HepG2 (cell line): ENCODE data around the gene CYP4A22. TPM values are rescaled to one million over a fixed set of nuclear protein-coding genes. Genes with fewer than 3 reads are reported as not detected.

Experiments used
- ATAC-seq: fragments of 200-7000 bp; cut with Tn5 transposase; 3 replicates; pipeline ENCODE4 v1.9.1; 2020; ENCODE audit warnings: mild to moderate bottlenecking, moderate library complexity
- BruUV-seq: library from RNA; stranded (reverse); fragments of 400-500 nt; replicated peaks from 2 replicates; lab custom pipeline; 2021; lab: Mats Ljungman, UMichigan
- CTCF ChIA-PET: fragments of 300-600 bp; formaldehyde crosslinking; extraction: SDS; loops from one replicate; lab custom pipeline; 2021; ENCODE audit warnings: low total read pairs, inconsistent platforms, low intra/inter-chr PET ratio; lab: Yijun Ruan, JAX
- POLR2A ChIA-PET: fragments of 350-600 bp; sonication (Branson Sonifier 250); formaldehyde crosslinking; loops from one replicate; lab custom pipeline; 2020; ENCODE audit warnings: antibody characterized with exemption, inconsistent platforms; lab: Yijun Ruan, JAX
- DNase-seq: peaks from one replicate; pipeline ENCODE4 v3.0.0-alpha.2; 2015; ENCODE audit warnings: low spot score
- FAIRE-seq: peaks from 3 replicates; lab custom pipeline; 2011; peaks lifted over from hg19 to GRCh38; lab: Jason Lieb, UNC
- H2AFZ ChIP-seq: one replicate; pipeline ENCODE4 v1.6.1; 2011; ENCODE audit warnings: low read length, inconsistent platforms
- H3K27ac ChIP-seq: fragments of 300-600 bp; 3 replicates; pipeline ENCODE4 v1.8.0; 2011; ENCODE audit warnings: mixed run types, mild to moderate bottlenecking, mixed read lengths, low read length, inconsistent platforms; ENCODE audit not compliant: insufficient read depth; ENCODE audit errors: extremely low read length
- H3K27me3 ChIP-seq, 2 experiments: fragments of 200-600 bp in 1 of 2; 2 replicates in 1 of 2; 3 replicates in 1 of 2; pipeline versions ENCODE4 v1.6.0 to v1.8.0; 2011; ENCODE audit warnings: low read length in 2 of 2, mild to moderate bottlenecking in 2 of 2, moderate library complexity in 2 of 2, inconsistent platforms in 1 of 2; ENCODE audit not compliant: insufficient read depth in 2 of 2, control insufficient read depth in 1 of 2
- H3K36me3 ChIP-seq, 2 experiments: fragments of 200-600 bp in 1 of 2; replicated peaks in 1 of 2; 2 replicates in 1 of 2; 3 replicates in 1 of 2; pipeline versions ENCODE4 v1.5.1 to v1.8.0; 2011; ENCODE audit warnings: low read length in 2 of 2, inconsistent platforms in 1 of 2; ENCODE audit not compliant: insufficient read depth in 2 of 2, control insufficient read depth in 1 of 2
- H3K4me1 ChIP-seq: 2 replicates; pipeline ENCODE4 v1.5.1; 2012; ENCODE audit warnings: low read length, inconsistent platforms; ENCODE audit not compliant: insufficient read depth
- H3K4me2 ChIP-seq: 2 replicates; pipeline ENCODE4 v1.6.0; 2011; ENCODE audit warnings: low read depth, low read length, inconsistent platforms
- H3K4me3 ChIP-seq, 3 experiments: fragments of 200-600 bp in 1 of 3; sonication (generic), shearing (Covaris generic) in 1 of 3; replicated peaks in 1 of 3; 2 replicates each; pipeline ENCODE4 v1.5.1; 2011 to 2016; ENCODE audit warnings: low read length in 3 of 3, inconsistent platforms in 2 of 3, low read depth in 2 of 3, mild to moderate bottlenecking in 2 of 3, control low read depth in 1 of 3, mixed read lengths in 1 of 3; ENCODE audit not compliant: insufficient read depth in 1 of 3
- H3K79me2 ChIP-seq: one replicate; pipeline ENCODE4 v1.6.1; 2011; ENCODE audit warnings: low read length, inconsistent platforms; ENCODE audit not compliant: insufficient read depth
- H3K9ac ChIP-seq: 2 replicates; pipeline ENCODE4 v1.6.0; 2011; ENCODE audit warnings: mild to moderate bottlenecking, low read depth, low read length, inconsistent platforms; ENCODE audit not compliant: insufficient read depth
- H3K9me3 ChIP-seq: 2 replicates; pipeline ENCODE4 v1.5.1; 2012; ENCODE audit warnings: mild to moderate bottlenecking, low read length
- H4K20me1 ChIP-seq: 2 replicates; pipeline ENCODE4 v1.6.0; 2011; ENCODE audit warnings: inconsistent platforms, mild to moderate bottlenecking, low read length, moderate library complexity; ENCODE audit not compliant: insufficient read depth
- ARNTL ChIP-seq: sonication (generic); formaldehyde crosslinking; IDR thresholded peaks from 2 replicates; pipeline ENCODE4 v1.4.0; 2020; ENCODE audit warnings: mild to moderate bottlenecking, missing genetic modification reagents
- HHEX ChIP-seq: IDR thresholded peaks from 2 replicates; pipeline ENCODE4 v1.6.1; 2016; ENCODE audit warnings: control low read depth
- JUND ChIP-seq: sonication (generic); formaldehyde crosslinking; IDR thresholded peaks from 2 replicates; pipeline ENCODE4 v1.8.0; 2022; ENCODE audit warnings: mild to moderate bottlenecking, missing genetic modification reagents
- KDM5A ChIP-seq: fragments of 200-600 bp; sonication (generic); IDR thresholded peaks from 2 replicates; pipeline ENCODE4 v1.7.0; 2018; ENCODE audit warnings: antibody characterized with exemption, mild to moderate bottlenecking, low read length, borderline replicate concordance
- LRRFIP1 ChIP-seq: sonication (generic); formaldehyde crosslinking; conservative IDR thresholded peaks from 2 replicates; pipeline ENCODE4 v1.4.0; 2020; ENCODE audit warnings: missing genetic modification reagents
- PHB2 ChIP-seq: fragments of 450-650 bp; IDR thresholded peaks from 2 replicates; pipeline ENCODE4 v1.6.1; 2018; ENCODE audit not compliant: partially characterized antibody
- STAG1 ChIP-seq: sonication (generic); formaldehyde crosslinking; IDR thresholded peaks from 2 replicates; pipeline ENCODE4 v1.4.0; 2020; ENCODE audit warnings: missing genetic modification reagents
- XRCC5 ChIP-seq: fragments of 200-400 bp; formaldehyde crosslinking; optimal IDR thresholded peaks from 2 replicates; pipeline ENCODE3; 2017; ENCODE audit warnings: mild to moderate bottlenecking, low read length
- ZNF142 ChIP-seq: sonication (generic); formaldehyde crosslinking; IDR thresholded peaks from 2 replicates; pipeline ENCODE4 v1.4.0; 2020; ENCODE audit warnings: missing genetic modification reagents
- ZNF260 ChIP-seq: sonication (generic); formaldehyde crosslinking; IDR thresholded peaks from 2 replicates; pipeline ENCODE4 v1.4.0; 2020; ENCODE audit warnings: missing genetic modification reagents, low read depth, mild to moderate bottlenecking, borderline replicate concordance
- ZNF644 ChIP-seq: IDR thresholded peaks from 2 replicates; pipeline ENCODE4 v1.6.1; 2016; ENCODE audit warnings: low read depth
- ZSCAN21 ChIP-seq: sonication (generic); formaldehyde crosslinking; IDR thresholded peaks from 2 replicates; pipeline ENCODE4 v1.8.0; 2022; ENCODE audit warnings: mild to moderate bottlenecking, missing genetic modification reagents, moderate library complexity, borderline replicate concordance
- WGBS: methylation state at CpG from one replicate; pipeline ENCODE4 v1.1.6; 2017; ENCODE audit warnings: low lambda C conversion rate; 5-methylcytosine and 5-hydroxymethylcytosine counted together
- in situ Hi-C: cut with HindIII; loops from 2 replicates; pipeline ENCODE4 v1.10.0; 2017; ENCODE audit warnings: low pct_unique_long_range_greater_than_20kb; ENCODE audit not compliant: extremely low pct_ligation_motif_present
- intact Hi-C: fragments of 100-400 bp; cut with micrococcal nuclease; formaldehyde crosslinking; loops from one replicate; pipeline ENCODE4 v1.10.0; 2022; ENCODE audit not compliant: unreplicated experiment
- polyA plus RNA-seq, 8 experiments: library from polyadenylated mRNA; depleted of rRNA in 3 of 8; stranded (reverse) in 7 of 8; unstranded in 1 of 8; fragments of >200 nt; fragmentation: Illumina TruSeq in 4 of 8; extraction: Trizol in 4 of 8; gene quantifications; 2 replicates each; pipeline versions ENCODE4 v1.2.1 to v1.2.3, GENCODE V29; 2011 to 2016; ENCODE audit warnings: low read depth in 4 of 8, missing spikeins in 1 of 8, mixed read lengths in 1 of 8; ENCODE audit not compliant: insufficient read depth in 1 of 8
- total RNA-seq, 5 experiments: library from RNA; depleted of rRNA; stranded (reverse); fragments of >200 nt; fragmentation: Illumina TruSeq; extraction: Trizol; gene quantifications; 2 replicates each; pipeline ENCODE4 v1.2.3, GENCODE V29; 2016; ENCODE audit warnings: low read depth in 1 of 5
- TF ChIP-seq, protein P1 (sequence below), 2 experiments: sonication (generic) in 1 of 2; formaldehyde crosslinking in 1 of 2; IDR thresholded peaks; 2 replicates each; pipeline versions ENCODE4 v1.4.0 to v1.6.1; 2018 to 2020; ENCODE audit warnings: missing genetic modification reagents in 2 of 2, borderline replicate concordance in 1 of 2, low read depth in 1 of 2, mild to moderate bottlenecking in 1 of 2, missing biosample characterization in 1 of 2

The CYP4A22 gene
- total and polyA plus RNA-seq, 2 of the 13 experiments (the other 11 are each of a cell fraction or from before 2014, with no cell fraction given): not detected

- Histone ChIP-seq H4K20me1 (no peaks in the 10 kb centered on the region), H3K9ac (no peak overlapping the region), H3K79me2 (no peaks in the 10 kb centered on the region), H2AFZ (no peak overlapping the region), H3K4me2 (peak overlapping the region; percentile 51), H3K4me3 (no peak overlapping the region), H3K9me3 (no peaks in the 10 kb centered on the region), H3K27ac (no peak overlapping the region), H3K36me3 (no peaks in the 10 kb centered on the region), H3K27me3 (no peaks in the 10 kb centered on the region; a peak in 1 of 5 replicates), H3K4me1 (peaks cover 47% of the 10 kb centered on the region)
- CTCF ChIA-PET: interaction anchor here (0.6 kb wide), 1 partner anchor 476 kb away, joined by 3 read pairs; no protein-coding TSS in a partner anchor
- ATAC-seq: peak; percentile 67
- peak; percentile 64 for DNase-seq
- FAIRE-seq: peak; percentile 61
- in situ Hi-C loops (loop anchor here (25.0 kb wide), 1 partner anchor 537 kb away; no protein-coding TSS in a partner anchor), intact Hi-C loops (no loop called here)
- 6% methylated on average over 11 of the region's 11 CpGs for WGBS
- BruUV-seq: no TSS peak
- POLR2A ChIA-PET: no interaction called here
- TF ChIP-seq ZNF142 (CRISPR knock-in tag) (no peak), JUND (CRISPR knock-in tag) (no peak), XRCC5 (peak; percentile 50), ZNF260 (CRISPR knock-in tag) (no peak), STAG1 (peak; percentile 65), ARNTL (CRISPR knock-in tag) (no peak), KDM5A (no peak), ZNF644 (CRISPR knock-in tag) (0 out of 2 replicates have a peak, but pooled peaks have one; percentile 30), ZSCAN21 (CRISPR knock-in tag) (no peak), HHEX (CRISPR knock-in tag) (no peak), PHB2 (no peak), LRRFIP1 (no peak)
- TF ChIP-seq, protein P1, sequence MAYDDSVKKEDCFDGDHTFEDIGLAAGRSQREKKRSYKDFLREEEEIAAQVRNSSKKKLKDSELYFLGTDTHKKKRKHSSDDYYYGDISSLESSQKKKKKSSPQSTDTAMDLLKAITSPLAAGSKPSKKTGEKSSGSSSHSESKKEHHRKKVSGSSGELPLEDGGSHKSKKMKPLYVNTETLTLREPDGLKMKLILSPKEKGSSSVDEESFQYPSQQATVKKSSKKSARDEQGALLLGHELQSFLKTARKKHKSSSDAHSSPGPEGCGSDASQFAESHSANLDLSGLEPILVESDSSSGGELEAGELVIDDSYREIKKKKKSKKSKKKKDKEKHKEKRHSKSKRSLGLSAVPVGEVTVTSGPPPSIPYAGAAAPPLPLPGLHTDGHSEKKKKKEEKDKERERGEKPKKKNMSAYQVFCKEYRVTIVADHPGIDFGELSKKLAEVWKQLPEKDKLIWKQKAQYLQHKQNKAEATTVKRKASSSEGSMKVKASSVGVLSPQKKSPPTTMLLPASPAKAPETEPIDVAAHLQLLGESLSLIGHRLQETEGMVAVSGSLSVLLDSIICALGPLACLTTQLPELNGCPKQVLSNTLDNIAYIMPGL (CRISPR knock-in tag; IDR thresholded peaks at IDR 0.05; ENCODE audit: borderline replicate concordance in 1 of 2, low read depth in 1 of 2): peak in 1 of 2 experiments; percentile 48; a peak in 1 of 4 replicates
Measured at GRCh38 chr1:47175227-47175934, 38.1 kb downstream of the CYP4A22 start.
